ENCODE measurements around the gene FAM107B. TPM values are rescaled to one million over a fixed set of nuclear protein-coding genes. Genes with fewer than 3 reads are reported as not detected.

The FAM107B gene
- total RNA-seq, 1 experiment from 2014 or later = 24.5 TPM

- Mint-ChIP-seq H3K27ac (peak overlapping the region in 1 of 3 experiments; percentile 54; a peak in 1 of 7 replicates), H3K9me3 (no peaks in the 10 kb centered on the region; a peak in 1 of 5 replicates), H3K4me3 (no peak overlapping the region; a peak in 1 of 5 replicates), H3K4me1 (peaks cover 27 to 31% of the 10 kb centered on the region in 2 experiments), H3K27me3 (ENCODE audit: low read depth) (peaks cover 23% of the 10 kb centered on the region), H3K36me3 (ENCODE audit: insufficient read depth in 1 of 3, low read depth in 3 of 3) (no peaks in the 10 kb centered on the region)
- no peak overlapping the region for H2BK5ac ChIP-seq (ENCODE audit: insufficient read length, low read length)
- no peaks in the 10 kb centered on the region for H3K23me2 ChIP-seq (ENCODE audit: insufficient read length, low read depth, low read length, poor library complexity, severe bottlenecking)
- H3K4me2 ChIP-seq (ENCODE audit: insufficient read depth, insufficient read length, low read length) = no peak overlapping the region
- H2BK20ac ChIP-seq (ENCODE audit: low read depth, low read length, poor library complexity, severe bottlenecking) = no peak overlapping the region
- H3K9ac ChIP-seq (ENCODE audit: extremely low read depth, insufficient read length, low read length) = no peak overlapping the region
- H3K79me2 ChIP-seq (ENCODE audit: insufficient read depth, low read length) = no peaks in the 10 kb centered on the region
- no peak overlapping the region for H2BK12ac ChIP-seq (ENCODE audit: insufficient read length, low read depth, low read length)
- no peak overlapping the region for H3K56ac ChIP-seq (ENCODE audit: insufficient read length, low read depth, low read length)
- H4K5ac ChIP-seq (ENCODE audit: insufficient read length, low read depth, low read length) = no peak overlapping the region
- H3K23ac ChIP-seq (ENCODE audit: insufficient read length, low read depth, low read length) = no peak overlapping the region
- no peak overlapping the region for H3K4ac ChIP-seq (ENCODE audit: low read depth, low read length)
- DNase-seq = no peak
- no peaks in the 10 kb centered on the region for H3K79me1 ChIP-seq (ENCODE audit: insufficient read depth, low read depth, low read length, poor library complexity, severe bottlenecking)
- no CpG with 5 or more reads among the region's 3 CpGs for WGBS (ENCODE audit: extremely low coverage, insufficient read length, low lambda C conversion rate)
- no peak overlapping the region for H2BK120ac ChIP-seq (ENCODE audit: low read depth, low read length, poor library complexity, severe bottlenecking)
- H3K9me3 ChIP-seq (ENCODE audit: control insufficient read depth, low read depth, low read length) = no peaks in the 10 kb centered on the region
- TF ChIP-seq CTCF (conservative IDR thresholded peaks at IDR 0.05) = no peak
- H4K20me1 ChIP-seq (ENCODE audit: control insufficient read depth, insufficient read depth, insufficient read length) = no peaks in the 10 kb centered on the region
- H4K8ac ChIP-seq (replicated peaks; ENCODE audit: insufficient read length, low read depth, low read length) = no peak overlapping the region
- no peak overlapping the region for H2AFZ ChIP-seq (ENCODE audit: low read length)
- no peak overlapping the region for H4K91ac ChIP-seq (ENCODE audit: insufficient read length, low read depth, low read length)
- H3K14ac ChIP-seq (ENCODE audit: insufficient read depth, low read length) = no peak overlapping the region
- H3K27me3 ChIP-seq (ENCODE audit: insufficient read depth, low read length) = no peaks in the 10 kb centered on the region
- H3T11ph ChIP-seq (ENCODE audit: low read length) = no peak overlapping the region
- H3K18ac ChIP-seq (ENCODE audit: insufficient read length, low read depth, low read length) = no peak overlapping the region
- H3K4me1 ChIP-seq (ENCODE audit: insufficient read depth, low read length) = peaks cover 4% of the 10 kb centered on the region; the same call in 1 of the 2 replicates
- no peak overlapping the region for H2BK15ac ChIP-seq (ENCODE audit: low read depth, low read length)
- H2AK5ac ChIP-seq (ENCODE audit: insufficient read length, low read length) = no peak overlapping the region
- H3K27ac ChIP-seq (ENCODE audit: insufficient read length, low read depth, low read length) = no peak overlapping the region
These were observed 98.0 kb downstream of the FAM107B start for GRCh38 chr10:14676732-14677131.

Measured in H9 (cell line).